Heart left ventricle (tissue), 16 donors: ENCODE data around the gene MSN. TPM values are rescaled to one million over a fixed set of nuclear protein-coding genes. Genes with fewer than 3 reads are reported as not detected.

Experiments used
- ATAC-seq, 4 donors: fragments of 200-7000 bp; cut with Tn5 transposase; one replicate each; pipeline ENCODE4 v1.9.1; 2020 to 2022; ENCODE audit warnings: moderate library complexity in 4 of 4, mild to moderate bottlenecking in 3 of 4, moderate number of reproducible peaks in 1 of 4
- DNase-seq, 5 donors: peaks; one replicate each; pipeline ENCODE4 v3.0.0-alpha.2; 2020
- H3K27ac ChIP-seq, 12 donors: fragments of 200-600 bp; sonication (generic) in 4 of 12; one replicate each; pipeline versions ENCODE4 v1.5.0 to v1.8.0; 2016 to 2022; ENCODE audit warnings: mild to moderate bottlenecking in 2 of 12
- H3K27me3 ChIP-seq, 9 donors: fragments of 200-600 bp; sonication (generic) in 2 of 9; one replicate each; pipeline versions ENCODE4 v1.5.1 to v1.8.0; 2016 to 2022; ENCODE audit warnings: mild to moderate bottlenecking in 3 of 9
- H3K36me3 ChIP-seq, 9 donors: fragments of 200-600 bp; sonication (generic) in 2 of 9; one replicate each; pipeline versions ENCODE4 v1.5.0 to v1.8.0; 2018 to 2022; ENCODE audit warnings: mild to moderate bottlenecking in 2 of 9
- H3K4me1 ChIP-seq, 12 donors: fragments of 200-600 bp; sonication (generic) in 4 of 12; one replicate each; pipeline versions ENCODE4 v1.5.0 to v1.8.0; 2016 to 2022; ENCODE audit warnings: mild to moderate bottlenecking in 3 of 12
- H3K4me3 ChIP-seq, 12 donors: fragments of 200-600 bp; sonication (generic) in 4 of 12; one replicate each; pipeline versions ENCODE4 v1.5.0 to v1.8.0; 2017 to 2022; ENCODE audit warnings: mild to moderate bottlenecking in 9 of 12, moderate library complexity in 4 of 12
- H3K9me3 ChIP-seq, 12 donors: fragments of 200-600 bp; sonication (generic) in 4 of 12; one replicate each; pipeline versions ENCODE4 v1.5.0 to v1.8.0; 2016 to 2022; ENCODE audit warnings: mild to moderate bottlenecking in 1 of 12
- POLR2A ChIP-seq, 2 donors: fragments of 450-650 bp; IDR thresholded peaks; one replicate each; pipeline ENCODE4 v1.6.1; 2017; ENCODE audit warnings: antibody characterized with exemption in 2 of 2, mild to moderate bottlenecking in 2 of 2, moderate library complexity in 2 of 2
- WGBS, 4 donors: extraction: QIAGEN DNeasy Blood & Tissue Kit in 2 of 4; methylation state at CpG; one replicate each; pipeline versions ENCODE4 v1.1.5 to v1.1.7; 2013 to 2018; 5-methylcytosine and 5-hydroxymethylcytosine counted together
- intact Hi-C, 10 donors: fragments of 100-400 bp; cut with DNase I; formaldehyde crosslinking; loops; one replicate each; pipeline versions ENCODE4 v1.11.1 to v1.14.2; 2022
- polyA plus RNA-seq, 2 donors: library from polyadenylated mRNA; stranded (reverse); fragments of 200-250 nt; gene quantifications; one replicate each; pipeline ENCODE4 v1.2.3, GENCODE V29; 2013
- total RNA-seq, 9 donors: library from RNA; depleted of rRNA in 2 of 9; stranded (reverse); fragments of >200 nt in 2 of 9; fragmentation: NEBNext Ultra II Directional in 3 of 9; extraction: Animal tissue kit (Norgen Biotek cat#: 25700) in 3 of 9; gene quantifications; one replicate each; pipeline versions ENCODE4 v1.1.0 to v1.2.4, GENCODE V29; 2016 to 2023
- TF ChIP-seq, protein P1 (sequence below), 12 donors: fragments of 200-600 bp; sonication (generic) in 4 of 12; IDR thresholded peaks; one replicate each; pipeline versions ENCODE4 v1.5.0 to v1.8.0; 2018 to 2022; ENCODE audit warnings: antibody characterized with exemption in 12 of 12, mild to moderate bottlenecking in 5 of 12
- donor health status: ischemic (EF 13 %, LVEDD 7.1; RV severe dilation, severe dysfunction).
- donor health status: healthy with polysubstance abuse.
- donor health status: DM: no; HTN: yes; CAD: no.
- donor health status: DM: no; HTN: no; CAD: no.
- donor health status: ischemic (EF 25% LVEDD 6.9; RV normal size, moderate dysfunction).
- donor health status: ischemic (EF 25% LVEDD 5.7; RV mildly dilated, moderate dysfunction).
- donor health status: healthy.
- donor health status: DM: yes; HTN: yes; CAD: no.
- donor health status: ischemic (EF 35%, LVEDD 5.7; RV mildly dilated, moderate dysfunction).
- donor health status: nonischemic (EF 11% LVEDD 7.7; RV severe dilation, severe dysfunction).
- donor health status: DM: yes; HTN: yes; CAD: no.
- donor health status: PGD.
- donor health status: ischemic (EF 29% LVEDD 5.4; RV normal size, mild dysfunction).
- donor health status: nonischemic (EF 23%, LVEDD 6.1; RV moderate dilation, normal function).

Gene MSN
- total and polyA plus RNA-seq, 11 donors: 48.9 to 298 (median 153) TPM

DNA sequence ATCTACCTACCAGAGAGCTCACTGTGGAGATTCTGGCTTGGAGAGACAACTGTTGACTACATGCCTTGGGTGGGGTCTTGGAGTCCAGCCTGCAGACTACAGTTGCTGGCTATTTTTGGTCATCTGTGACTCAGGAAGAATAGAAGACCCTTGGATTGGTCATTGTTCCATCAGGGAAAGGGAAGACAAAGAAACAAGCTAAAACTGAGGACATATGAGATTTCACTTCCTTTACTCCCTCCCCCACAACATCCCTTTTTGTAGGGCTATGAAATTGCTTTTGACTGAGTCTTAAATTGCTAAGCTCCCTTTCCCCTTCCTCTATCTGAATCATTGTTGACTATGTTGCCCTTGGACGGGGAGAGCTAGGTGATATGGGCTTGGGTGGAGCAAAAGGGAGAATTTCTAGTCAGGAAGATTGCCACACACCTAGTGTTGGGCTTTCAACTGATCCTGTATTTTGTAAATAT lies 11.7 kb downstream of the MSN start:
- peaks cover 0 to 98% (median 77%) of the 10 kb centered on the region in 12 donors for H3K4me1 ChIP-seq
- H3K36me3 ChIP-seq: peaks cover 0 to 6% (median 0%) of the 10 kb centered on the region in 9 donors
- WGBS, 4 donors: 0 to 26% (median 19%) methylated on average over 1 of the region's 1 CpG
- peak; percentile 38 to 77 (median 57) for ATAC-seq
- intact Hi-C loops: loop anchor here in 1 of 10 donors (2.0 kb wide), 1 partner anchor 20 kb away; no protein-coding TSS in a partner anchor
- no peak overlapping the region for H3K4me3 ChIP-seq
- peak in 1 of 5 donors; percentile 52 for DNase-seq
- peaks cover 0 to 3% (median 0%) of the 10 kb centered on the region in 9 donors for H3K27me3 ChIP-seq
- TF ChIP-seq POLR2A (IDR thresholded peaks at IDR 0.05): no peak
- TF ChIP-seq, protein P1, sequence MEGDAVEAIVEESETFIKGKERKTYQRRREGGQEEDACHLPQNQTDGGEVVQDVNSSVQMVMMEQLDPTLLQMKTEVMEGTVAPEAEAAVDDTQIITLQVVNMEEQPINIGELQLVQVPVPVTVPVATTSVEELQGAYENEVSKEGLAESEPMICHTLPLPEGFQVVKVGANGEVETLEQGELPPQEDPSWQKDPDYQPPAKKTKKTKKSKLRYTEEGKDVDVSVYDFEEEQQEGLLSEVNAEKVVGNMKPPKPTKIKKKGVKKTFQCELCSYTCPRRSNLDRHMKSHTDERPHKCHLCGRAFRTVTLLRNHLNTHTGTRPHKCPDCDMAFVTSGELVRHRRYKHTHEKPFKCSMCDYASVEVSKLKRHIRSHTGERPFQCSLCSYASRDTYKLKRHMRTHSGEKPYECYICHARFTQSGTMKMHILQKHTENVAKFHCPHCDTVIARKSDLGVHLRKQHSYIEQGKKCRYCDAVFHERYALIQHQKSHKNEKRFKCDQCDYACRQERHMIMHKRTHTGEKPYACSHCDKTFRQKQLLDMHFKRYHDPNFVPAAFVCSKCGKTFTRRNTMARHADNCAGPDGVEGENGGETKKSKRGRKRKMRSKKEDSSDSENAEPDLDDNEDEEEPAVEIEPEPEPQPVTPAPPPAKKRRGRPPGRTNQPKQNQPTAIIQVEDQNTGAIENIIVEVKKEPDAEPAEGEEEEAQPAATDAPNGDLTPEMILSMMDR (IDR thresholded peaks at IDR 0.05): no peak
- H3K9me3 ChIP-seq: no peaks in the 10 kb centered on the region
- H3K27ac ChIP-seq: peak overlapping the region; percentile 61 to 100 (median 84)

DNA sequence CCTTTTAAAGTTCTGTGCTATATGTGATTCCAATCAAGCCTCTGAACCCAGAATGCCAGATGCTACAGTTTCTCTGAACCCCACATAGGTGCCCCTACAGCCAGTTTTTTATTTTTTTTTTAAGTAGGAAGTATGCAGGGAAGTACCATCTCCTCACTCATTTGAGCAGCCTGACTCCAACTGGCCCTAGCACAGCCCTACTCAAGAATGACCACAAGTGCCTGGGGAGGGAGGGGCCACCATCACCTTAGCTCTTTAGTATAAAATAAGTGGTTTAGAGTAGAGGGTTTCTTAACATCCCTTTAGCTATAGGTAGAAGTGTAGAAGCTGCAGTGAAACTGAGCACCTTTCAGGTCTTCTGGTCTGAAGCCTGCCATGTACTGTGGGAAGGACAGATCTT lies 14.4 kb downstream of the MSN start:
- Histone ChIP-seq H3K27me3 (no peaks in the 10 kb centered on the region), H3K27ac (peak overlapping the region in 1 of 12 donors; percentile 33), H3K4me3 (no peak overlapping the region), H3K36me3 (peaks cover 0 to 6% (median 0%) of the 10 kb centered on the region in 9 donors), H3K4me1 (peaks cover 0 to 95% (median 70%) of the 10 kb centered on the region in 12 donors), H3K9me3 (no peaks in the 10 kb centered on the region)
- intact Hi-C loops: no loop called here
- DNase-seq: no peak
- TF ChIP-seq, protein P1 (IDR thresholded peaks at IDR 0.05): no peak
- TF ChIP-seq POLR2A (IDR thresholded peaks at IDR 0.05): no peak
- no peak for ATAC-seq

DNA sequence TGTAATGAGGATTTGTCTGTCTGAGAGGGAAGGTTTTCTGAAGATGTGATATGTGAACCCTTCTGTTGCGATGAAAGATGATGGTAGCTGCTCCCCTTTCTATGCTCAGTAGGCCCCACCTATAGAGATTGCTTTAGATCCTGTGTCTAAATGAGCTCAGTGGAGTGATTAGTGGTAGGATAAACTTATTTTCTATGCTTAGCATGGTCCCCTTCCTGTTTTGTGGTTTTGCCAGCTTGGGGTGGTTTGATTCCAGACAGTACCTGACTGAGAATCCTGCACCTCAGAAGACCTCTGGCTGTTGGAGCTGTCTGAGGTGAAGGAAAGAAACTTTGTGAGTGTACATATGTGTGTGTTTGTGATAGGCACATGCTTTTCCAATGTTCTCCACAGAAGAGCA lies 17.7 kb downstream of the MSN start:
- DNase-seq: no peak
- Histone ChIP-seq H3K4me1 (peaks cover 0 to 95% (median 71%) of the 10 kb centered on the region in 12 donors), H3K4me3 (no peak overlapping the region), H3K36me3 (peaks cover 0 to 6% (median 0%) of the 10 kb centered on the region in 9 donors), H3K27me3 (no peaks in the 10 kb centered on the region), H3K27ac (peak overlapping the region in 1 of 12 donors; percentile 37), H3K9me3 (no peaks in the 10 kb centered on the region)
- TF ChIP-seq, protein P1 (IDR thresholded peaks at IDR 0.05): no peak
- no peak for TF ChIP-seq POLR2A (IDR thresholded peaks at IDR 0.05)
- WGBS, 4 donors: 95 to 100% (median 97%) methylated on average over 1 of the region's 1 CpG
- no peak for ATAC-seq
- intact Hi-C loops: no loop called here

DNA sequence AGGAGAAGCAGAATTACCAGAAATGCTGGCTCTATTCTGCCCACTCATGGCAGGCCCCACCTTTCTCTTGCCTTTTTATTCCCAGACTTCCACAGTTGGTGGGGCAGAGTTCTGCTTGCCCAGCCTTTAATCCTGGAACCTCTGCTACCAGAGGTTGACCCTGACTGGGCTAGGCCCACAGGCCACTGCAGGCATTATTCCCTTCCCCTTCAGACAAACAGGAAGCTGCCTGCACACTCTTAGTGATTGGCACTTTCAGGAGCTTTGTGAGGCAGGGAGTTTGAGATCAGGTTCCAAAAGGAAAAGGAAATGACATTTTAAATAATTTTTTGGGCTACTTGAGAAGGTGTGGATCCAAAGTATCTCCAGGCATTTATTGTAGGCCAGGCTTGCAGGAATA lies 18.8 kb downstream of the MSN start:
- ATAC-seq (peak in 1 of 4 donors; percentile 58), DNase-seq (peak in 1 of 5 donors; percentile 21)
- TF ChIP-seq, protein P1 (IDR thresholded peaks at IDR 0.05): no peak
- TF ChIP-seq POLR2A (IDR thresholded peaks at IDR 0.05): no peak
- H3K27me3 ChIP-seq: no peaks in the 10 kb centered on the region
- intact Hi-C loops: no loop called here
- no peak overlapping the region for H3K4me3 ChIP-seq
- H3K36me3 ChIP-seq: peaks cover 0 to 6% (median 0%) of the 10 kb centered on the region in 9 donors
- no peaks in the 10 kb centered on the region for H3K9me3 ChIP-seq
- H3K27ac ChIP-seq: peak overlapping the region in 6 of 12 donors; percentile 3 to 43 (median 20)
- peaks cover 0 to 95% (median 76%) of the 10 kb centered on the region in 12 donors for H3K4me1 ChIP-seq
